K562 (cell line): ENCODE measurements around the gene FAM98C. TPM values are rescaled to one million over a fixed set of nuclear protein-coding genes. Genes with fewer than 3 reads are reported as not detected.

Experiments used
- ATAC-seq: fragments of 200-7000 bp; cut with Tn5 transposase; 3 replicates; pipeline ENCODE4 v1.9.1; 2020; ENCODE audit warnings: moderate library complexity
- BruUV-seq: library from RNA; stranded (reverse); fragments of 400-500 nt; replicated peaks from 2 replicates; lab custom pipeline; 2021; lab: Mats Ljungman, UMichigan
- CTCF ChIA-PET: fragments of 300-600 bp; formaldehyde crosslinking; extraction: SDS; loops from one replicate; lab custom pipeline; 2021; ENCODE audit warnings: low intra/inter-chr PET ratio; lab: Yijun Ruan, JAX
- POLR2A ChIA-PET: fragments of 300-600, 350-650 bp; sonication (Branson Sonifier 250); formaldehyde crosslinking; extraction: SDS; loops from one replicate; lab custom pipeline; 2021; ENCODE audit warnings: antibody characterized with exemption, inconsistent platforms; lab: Yijun Ruan, JAX
- DNase-seq, 4 experiments: peaks; one replicate each; pipeline versions ENCODE4 v3.0.0 to v3.0.0-alpha.2; 2011 to 2018; ENCODE audit warnings: low spot score in 3 of 4, mixed read lengths in 3 of 4; ENCODE audit errors: extremely low read depth in 1 of 4
- FAIRE-seq: peaks from 2 replicates; lab custom pipeline; 2011; peaks lifted over from hg19 to GRCh38; lab: Jason Lieb, UNC
- H2AFZ ChIP-seq: 2 replicates; pipeline ENCODE4 v1.6.0; 2011; ENCODE audit warnings: low read depth, low read length, control low read depth, inconsistent platforms
- H3K27ac ChIP-seq: fragments of 200-600 bp; 3 replicates; pipeline ENCODE4 v1.8.0; 2011; ENCODE audit warnings: low read depth, mild to moderate bottlenecking, control low read depth, inconsistent platforms, low read length, moderate library complexity, mixed read lengths; ENCODE audit errors: extremely low read depth
- H3K27me3 ChIP-seq, 2 experiments: fragments of 300-600 bp in 1 of 2; 2 replicates in 1 of 2; 3 replicates in 1 of 2; pipeline versions ENCODE4 v1.6.0 to v1.8.0; 2011; ENCODE audit warnings: inconsistent platforms in 2 of 2, low read length in 2 of 2, mild to moderate bottlenecking in 1 of 2, mixed read lengths in 1 of 2, moderate library complexity in 1 of 2; ENCODE audit not compliant: control insufficient read depth in 2 of 2, insufficient read depth in 2 of 2
- H3K36me3 ChIP-seq: fragments of 300-600 bp; 3 replicates; pipeline ENCODE4 v1.8.0; 2011; ENCODE audit warnings: mild to moderate bottlenecking, low read length, inconsistent platforms; ENCODE audit not compliant: control insufficient read depth, insufficient read depth
- H3K4me1 ChIP-seq, 2 experiments: fragments of 200-600 bp in 1 of 2; replicated peaks in 1 of 2; 2 replicates in 1 of 2; 3 replicates in 1 of 2; pipeline versions ENCODE4 v1.5.1 to v1.8.0; 2011; ENCODE audit warnings: inconsistent platforms in 2 of 2, low read length in 2 of 2, mild to moderate bottlenecking in 1 of 2, mixed read lengths in 1 of 2, moderate library complexity in 1 of 2; ENCODE audit not compliant: control insufficient read depth in 2 of 2, insufficient read depth in 2 of 2
- H3K4me2 ChIP-seq: 2 replicates; pipeline ENCODE4 v1.6.1; 2011; ENCODE audit warnings: low read length, control low read depth, inconsistent platforms, mixed read lengths; ENCODE audit not compliant: insufficient read depth
- H3K4me3 ChIP-seq: fragments of 200-600 bp; sonication (generic), shearing (Covaris generic); 2 replicates; pipeline ENCODE4 v1.5.1; 2016; ENCODE audit warnings: control low read depth, inconsistent platforms
- H3K79me2 ChIP-seq: fragments of 200-600 bp; 3 replicates; pipeline ENCODE4 v1.8.0; 2011; ENCODE audit warnings: low read length, inconsistent platforms; ENCODE audit not compliant: control insufficient read depth, insufficient read depth
- H3K9ac ChIP-seq, 2 experiments: 2 replicates each; pipeline versions ENCODE4 v1.6.0 to v1.6.1; 2011; ENCODE audit warnings: low read depth in 2 of 2, low read length in 2 of 2, control low read depth in 1 of 2, inconsistent platforms in 1 of 2, mild to moderate bottlenecking in 1 of 2, mixed read lengths in 1 of 2; ENCODE audit not compliant: insufficient read depth in 1 of 2
- H3K9me1 ChIP-seq: one replicate; pipeline ENCODE4 v1.6.0; 2011; ENCODE audit warnings: inconsistent platforms, mild to moderate bottlenecking, low read length, moderate library complexity; ENCODE audit not compliant: control insufficient read depth, insufficient read depth
- H3K9me3 ChIP-seq: replicated peaks from 2 replicates; pipeline ENCODE4 v1.5.1; 2011; ENCODE audit warnings: low read depth, low read length, inconsistent platforms; ENCODE audit not compliant: control insufficient read depth, insufficient read depth
- H4K20me1 ChIP-seq: replicated peaks from 2 replicates; pipeline ENCODE4 v1.6.1; 2011; ENCODE audit warnings: low read length, inconsistent platforms, mixed read lengths; ENCODE audit not compliant: control insufficient read depth, insufficient read depth
- DLX4 ChIP-seq: fragments of 250-450 bp; sonication (Bioruptor Pico); IDR thresholded peaks from 2 replicates; pipeline ENCODE4 v1.6.1; 2021; ENCODE audit warnings: mild to moderate bottlenecking
- DNMT1 ChIP-seq: fragments of 450-650 bp; IDR thresholded peaks from 2 replicates; pipeline ENCODE4 v1.6.1; 2016; ENCODE audit warnings: antibody characterized with exemption, mild to moderate bottlenecking
- KDM2B ChIP-seq: fragments of 250-450 bp; sonication (Bioruptor Pico); IDR thresholded peaks from 2 replicates; pipeline ENCODE4 v1.8.0; 2021; ENCODE audit warnings: mild to moderate bottlenecking, moderate library complexity
- NKRF ChIP-seq: fragments of 450-650 bp; IDR thresholded peaks from 2 replicates; pipeline ENCODE4 v1.6.1; 2016; ENCODE audit warnings: borderline replicate concordance
- PRPF4 ChIP-seq: fragments of 200-400 bp; formaldehyde crosslinking; IDR thresholded peaks from one replicate; pipeline ENCODE4 v1.6.1; 2017; ENCODE audit warnings: low read length, low read depth, mild to moderate bottlenecking; ENCODE audit not compliant: insufficient read depth, poor library complexity, severe bottlenecking
- STAG1 ChIP-seq: sonication (generic); formaldehyde crosslinking; IDR thresholded peaks from 2 replicates; pipeline ENCODE4 v1.5.0; 2020; ENCODE audit warnings: missing genetic modification reagents, borderline replicate concordance
- ZBTB33 ChIP-seq: sonication (generic); formaldehyde crosslinking; IDR thresholded peaks from 2 replicates; pipeline ENCODE4 v1.8.1; 2023; ENCODE audit warnings: mild to moderate bottlenecking, missing genetic modification reagents
- ZNF398 ChIP-seq: fragments of 250-450 bp; sonication (Bioruptor Pico); IDR thresholded peaks from 2 replicates; pipeline ENCODE4 v1.8.0; 2021; ENCODE audit warnings: moderate library complexity, mild to moderate bottlenecking, inconsistent platforms
- WGBS: fragments of 100-300 bp; shearing (Covaris generic); methylation state at CpG from one replicate; pipeline ENCODE4 v1.1.6; 2016; ENCODE audit warnings: low coverage, mixed read lengths; ENCODE audit not compliant: insufficient coverage; ENCODE audit errors: missing lambda C conversion rate; 5-methylcytosine and 5-hydroxymethylcytosine counted together
- in situ Hi-C: fragments of 300-500 bp; cut with MboI; formaldehyde crosslinking; loops from 4 replicates; pipeline ENCODE4 v1.15.0; 2018; ENCODE audit warnings: inconsistent platforms, mixed read lengths
- intact Hi-C: fragments of 100-400 bp; cut with micrococcal nuclease; formaldehyde crosslinking; loops from 2 replicates; pipeline ENCODE4 v1.14.2; 2022
- polyA plus RNA-seq, 8 experiments: library from polyadenylated mRNA; depleted of rRNA in 4 of 8; stranded (reverse) in 5 of 8; unstranded in 3 of 8; fragments of >200 nt; fragmentation: Nextera tagmentation in 2 of 8; fragmentation: Illumina TruSeq in 1 of 8; extraction: Ambion mirVana in 2 of 8; extraction: Trizol in 1 of 8; gene quantifications; 2 replicates each; pipeline versions ENCODE4 v1.2.1 to v1.2.3, GENCODE V29; 2011 to 2014; ENCODE audit warnings: inconsistent platforms in 1 of 8, missing spikeins in 1 of 8
- total RNA-seq, 7 experiments: library from RNA; depleted of rRNA in 6 of 7; stranded (reverse); fragments of >200 nt in 6 of 7; fragmentation: Illumina TruSeq in 2 of 7; extraction: Trizol in 2 of 7; gene quantifications; 2 replicates each; pipeline versions ENCODE4 v1.2.1 to v1.2.3, GENCODE V29; 2011 to 2021; ENCODE audit warnings: low replicate concordance in 1 of 7
- TF ChIP-seq, protein P1 (sequence below): fragments of 450-650 bp; IDR thresholded peaks from 2 replicates; pipeline ENCODE4 v1.6.1; 2016; ENCODE audit warnings: mild to moderate bottlenecking

Gene FAM98C
- total and polyA plus RNA-seq, 9 of the 15 experiments (the other 6 are each of a cell fraction or from before 2014, with no cell fraction given) = 1.7 to 43.8 (median 13.7) TPM

DNA sequence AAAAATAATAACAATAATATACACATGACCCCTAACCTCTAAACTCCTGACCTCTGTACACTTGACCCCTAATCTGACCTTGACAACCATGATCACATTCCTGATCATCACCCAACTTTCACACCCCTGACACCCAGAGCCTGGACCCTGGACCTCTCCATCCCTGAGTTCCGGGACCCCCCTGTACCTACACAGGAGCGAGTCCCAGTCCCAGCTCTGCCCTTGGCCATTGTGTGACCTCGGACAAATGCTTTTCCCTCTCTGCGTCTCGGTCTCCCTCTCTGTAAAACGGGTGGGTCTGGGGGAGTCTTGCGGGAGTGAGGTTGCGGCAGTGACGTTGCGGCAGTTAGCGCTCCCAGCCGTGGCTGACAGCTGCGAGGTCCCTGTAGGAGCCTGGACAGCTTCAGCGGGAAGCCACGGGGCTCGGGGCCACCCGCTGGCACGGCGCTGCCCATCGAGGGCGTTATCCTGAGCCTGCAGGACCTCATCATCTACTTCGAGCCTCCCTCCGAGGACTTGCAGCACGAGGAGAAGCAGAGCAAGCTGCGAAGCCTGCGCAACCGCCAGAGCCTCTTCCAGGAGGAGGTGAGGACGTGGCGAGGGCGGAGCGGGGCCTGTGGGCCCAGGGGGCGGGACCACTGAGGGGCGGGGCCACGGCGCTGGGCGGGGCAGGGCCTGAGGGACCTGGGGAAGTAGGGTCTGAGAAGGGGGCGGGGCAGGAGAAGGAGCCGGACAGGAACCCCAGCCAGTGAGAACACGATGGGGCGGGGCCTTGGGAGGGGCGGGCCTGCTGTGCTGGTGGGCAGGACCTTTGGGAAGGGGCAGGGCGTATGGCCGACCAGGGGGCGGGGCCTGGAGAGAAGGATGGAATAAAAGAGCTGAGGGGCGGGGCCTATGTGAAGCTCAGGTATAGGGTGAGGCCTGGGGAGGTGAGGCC is 49.8 kb downstream of the FAM98C start:
- Histone ChIP-seq H3K4me3 (peak overlapping the region; percentile 20), H2AFZ (peak overlapping the region; percentile 95), H3K4me1 (peaks cover 5 to 26% of the 10 kb centered on the region in 2 experiments), H3K27ac (peak overlapping the region; percentile 87), H3K9ac (peak overlapping the region; percentile 70 to 90), H3K79me2 (no peaks in the 10 kb centered on the region), H3K36me3 (peaks cover 34% of the 10 kb centered on the region; the same call in 1 of the 3 replicates), H4K20me1 (no peaks in the 10 kb centered on the region), H3K9me1 (no peaks in the 10 kb centered on the region), H3K4me2 (peak overlapping the region; percentile 73), H3K27me3 (no peaks in the 10 kb centered on the region), H3K9me3 (no peaks in the 10 kb centered on the region)
- ATAC-seq (peak; percentile 99), FAIRE-seq (peak; percentile 99), DNase-seq (peak; percentile 99 to 100 (median 100))
- in situ Hi-C loops (no loop called here), intact Hi-C loops (no loop called here)
- BruUV-seq = no TSS peak
- 18% methylated on average over 28 of the region's 45 CpGs for WGBS
- POLR2A ChIA-PET = interaction anchor here (0.6 to 1.3 kb wide), 7 partner anchors 18 to 312 kb away, joined by 3 to 5 read pairs (median 3); partner anchors contain the start of gene FAM98C
- CTCF ChIA-PET = no interaction called here
- TF ChIP-seq DNMT1 = no peak
- TF ChIP-seq, protein P1, sequence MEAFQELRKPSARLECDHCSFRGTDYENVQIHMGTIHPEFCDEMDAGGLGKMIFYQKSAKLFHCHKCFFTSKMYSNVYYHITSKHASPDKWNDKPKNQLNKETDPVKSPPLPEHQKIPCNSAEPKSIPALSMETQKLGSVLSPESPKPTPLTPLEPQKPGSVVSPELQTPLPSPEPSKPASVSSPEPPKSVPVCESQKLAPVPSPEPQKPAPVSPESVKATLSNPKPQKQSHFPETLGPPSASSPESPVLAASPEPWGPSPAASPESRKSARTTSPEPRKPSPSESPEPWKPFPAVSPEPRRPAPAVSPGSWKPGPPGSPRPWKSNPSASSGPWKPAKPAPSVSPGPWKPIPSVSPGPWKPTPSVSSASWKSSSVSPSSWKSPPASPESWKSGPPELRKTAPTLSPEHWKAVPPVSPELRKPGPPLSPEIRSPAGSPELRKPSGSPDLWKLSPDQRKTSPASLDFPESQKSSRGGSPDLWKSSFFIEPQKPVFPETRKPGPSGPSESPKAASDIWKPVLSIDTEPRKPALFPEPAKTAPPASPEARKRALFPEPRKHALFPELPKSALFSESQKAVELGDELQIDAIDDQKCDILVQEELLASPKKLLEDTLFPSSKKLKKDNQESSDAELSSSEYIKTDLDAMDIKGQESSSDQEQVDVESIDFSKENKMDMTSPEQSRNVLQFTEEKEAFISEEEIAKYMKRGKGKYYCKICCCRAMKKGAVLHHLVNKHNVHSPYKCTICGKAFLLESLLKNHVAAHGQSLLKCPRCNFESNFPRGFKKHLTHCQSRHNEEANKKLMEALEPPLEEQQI = no peak
- TF ChIP-seq ZBTB33 (CRISPR knock-in tag) = peak; percentile 97
- no peak for TF ChIP-seq STAG1 (CRISPR knock-in tag)
- TF ChIP-seq DLX4 (CRISPR knock-in tag) = no peak
- no peak for TF ChIP-seq NKRF
- TF ChIP-seq ZNF398 (CRISPR knock-in tag) = no peak
- TF ChIP-seq KDM2B = peak; percentile 56; the same call in 1 of the 2 replicates
- no peak for TF ChIP-seq PRPF4
